Measurements from ENCODE around the gene ZFP92.
"Not testable (repeated sequence)": the region's sequence is repeated elsewhere in the genome, so short reads cannot be mapped to it uniquely, and the experiment has no call there.

The ZFP92 gene

DNA sequence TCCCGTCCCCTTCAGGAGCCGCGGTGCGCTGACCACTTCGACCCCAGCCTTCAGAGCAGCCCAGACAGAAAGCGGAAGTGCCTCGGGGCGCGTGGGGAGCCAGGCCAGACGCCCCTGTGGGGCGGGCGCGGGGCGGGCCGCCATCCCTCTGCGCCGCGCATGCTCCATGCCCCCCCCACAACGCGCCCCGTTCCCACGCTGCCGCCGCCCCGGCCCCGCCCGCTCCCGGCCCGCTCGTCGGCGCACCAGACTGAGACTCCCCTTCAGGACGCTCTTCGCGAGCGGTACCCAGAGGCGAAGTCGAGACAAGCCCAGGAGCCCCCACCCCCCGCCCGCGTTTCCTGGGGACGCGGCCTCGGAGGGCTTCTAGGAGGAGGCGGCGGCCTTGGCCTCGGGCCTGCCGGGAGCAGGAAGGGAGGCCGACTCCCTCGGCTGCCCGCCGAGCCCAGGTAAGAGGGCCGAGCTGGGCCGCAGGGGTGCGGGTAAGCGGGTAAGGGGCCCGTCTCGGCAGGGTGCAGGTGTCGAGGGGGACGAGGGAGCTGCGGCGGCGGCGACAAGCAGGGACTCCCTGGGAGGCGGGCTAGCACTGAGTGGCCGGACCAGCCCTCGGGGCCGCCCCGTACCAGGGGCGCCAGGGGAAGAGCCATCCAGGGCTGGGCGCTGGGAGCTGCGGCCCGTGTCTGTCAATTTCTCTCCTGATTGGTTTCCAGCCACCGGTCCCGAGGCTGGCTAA is at the start of gene ZFP92:
Gene ZFP92, plus strand, starts transcription at position 218 of the 733 bp plus-strand sequence. CDS start 6,851 bp downstream, outside the sequence.
- DNase-seq (ENCODE audit: low read depth, low spot score), result no peak

DNA sequence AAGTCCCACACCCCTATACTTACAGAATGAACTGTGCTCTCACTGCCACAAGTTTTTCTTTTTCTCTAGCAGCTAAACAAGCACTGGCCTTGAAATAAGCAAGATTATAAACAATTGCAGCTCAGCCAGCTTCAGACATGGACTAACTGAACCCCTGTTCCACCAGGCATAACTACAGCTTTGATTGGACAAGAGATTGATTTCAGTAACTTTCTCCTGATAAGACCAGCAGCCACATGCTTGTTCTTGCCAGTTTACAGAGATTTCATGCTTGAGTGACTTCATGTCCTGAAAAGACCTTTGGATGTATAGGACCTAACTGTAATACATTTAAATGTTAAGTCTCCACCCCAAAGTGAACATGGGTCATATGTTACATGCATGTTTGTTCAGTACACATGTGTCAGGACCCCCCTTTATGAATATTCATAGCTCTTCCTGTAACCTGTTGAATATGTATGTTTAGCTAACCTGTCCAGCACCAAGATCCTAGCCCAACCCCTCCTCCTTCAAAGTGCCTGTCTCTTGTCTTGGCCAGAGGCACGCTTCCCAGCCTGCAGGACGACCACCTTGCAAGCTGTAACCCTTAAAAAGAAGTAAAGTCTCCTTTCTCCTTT is 49.4 kb upstream of the ZFP92 start:
- no peak for DNase-seq (ENCODE audit: low read depth, low spot score)

- DNase-seq (ENCODE audit: low read depth, low spot score), result no peak
These were observed 45.6 kb upstream of the ZFP92 start for GRCh38 chrX:153365670-153366069.

- no peak for DNase-seq (ENCODE audit: low read depth, low spot score)
These were observed 45.2 kb upstream of the ZFP92 start for GRCh38 chrX:153366119-153366518.

DNA sequence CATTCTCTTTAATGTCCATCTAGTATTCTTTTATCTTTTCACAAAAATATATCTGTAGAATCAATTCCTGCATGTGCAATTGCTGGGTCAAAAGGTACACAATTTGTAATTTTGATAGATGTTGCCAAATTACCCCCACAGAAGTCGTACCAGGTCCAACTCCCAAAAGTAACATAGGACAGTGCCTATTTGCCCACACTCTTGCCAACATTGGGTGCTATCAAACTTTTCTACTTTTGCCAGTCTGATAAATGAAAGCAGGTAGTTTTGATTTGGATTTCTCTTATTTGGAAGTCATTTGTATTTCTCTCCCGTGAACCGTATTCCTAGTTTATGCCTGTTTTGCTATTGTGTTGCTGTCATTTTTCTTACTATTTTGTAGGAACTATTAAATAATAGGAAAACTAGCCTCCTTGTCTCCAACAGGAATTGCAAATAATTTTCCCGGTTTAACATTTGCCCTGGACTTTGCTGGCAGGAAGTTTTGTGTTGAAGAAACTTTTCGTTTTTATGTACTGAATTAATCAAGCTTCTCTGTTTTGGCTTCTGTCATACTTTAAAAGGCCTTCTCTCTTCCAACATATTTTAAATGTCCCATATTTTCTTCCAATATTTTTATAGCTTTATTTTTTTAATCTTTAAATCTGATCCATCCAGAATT is 44.3 kb upstream of the ZFP92 start:
- DNase-seq (ENCODE audit: low read depth, low spot score), result no peak

GRCh38 chrX:153370293-153371055 is 40.8 kb upstream of the ZFP92 start:
- no peak for DNase-seq (ENCODE audit: low read depth, low spot score)

GRCh38 chrX:153371256-153371655 is 40.0 kb upstream of the ZFP92 start:
- no peak for DNase-seq (ENCODE audit: low read depth, low spot score)

DNA sequence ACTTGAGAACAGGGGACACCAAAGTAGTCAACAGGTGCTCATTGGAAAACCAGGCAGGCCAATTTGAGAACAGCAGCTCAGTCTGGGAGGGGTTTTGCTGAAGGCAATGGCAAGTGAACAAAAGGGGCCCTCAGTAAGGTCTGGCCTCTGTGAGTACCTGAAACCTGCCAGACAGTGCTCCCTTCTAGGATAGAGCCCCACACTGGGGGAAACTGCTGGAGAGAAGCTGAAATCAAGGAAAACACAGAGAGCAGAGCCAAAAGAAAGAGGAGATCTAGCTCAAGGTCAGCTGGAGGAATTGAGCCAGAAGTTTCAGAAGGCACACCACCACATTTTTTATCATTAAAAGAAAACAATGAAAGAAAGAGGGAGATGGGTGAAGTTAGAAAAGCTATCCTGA is 38.3 kb upstream of the ZFP92 start:
- DNase-seq (ENCODE audit: low read depth, low spot score), result no peak

GRCh38 chrX:153374426-153374825 is 36.8 kb upstream of the ZFP92 start:
- DNase-seq (ENCODE audit: low read depth, low spot score), result no peak

- no peak for DNase-seq (ENCODE audit: low read depth, low spot score)
These were observed 35.7 kb upstream of the ZFP92 start for GRCh38 chrX:153375571-153375970.

DNA sequence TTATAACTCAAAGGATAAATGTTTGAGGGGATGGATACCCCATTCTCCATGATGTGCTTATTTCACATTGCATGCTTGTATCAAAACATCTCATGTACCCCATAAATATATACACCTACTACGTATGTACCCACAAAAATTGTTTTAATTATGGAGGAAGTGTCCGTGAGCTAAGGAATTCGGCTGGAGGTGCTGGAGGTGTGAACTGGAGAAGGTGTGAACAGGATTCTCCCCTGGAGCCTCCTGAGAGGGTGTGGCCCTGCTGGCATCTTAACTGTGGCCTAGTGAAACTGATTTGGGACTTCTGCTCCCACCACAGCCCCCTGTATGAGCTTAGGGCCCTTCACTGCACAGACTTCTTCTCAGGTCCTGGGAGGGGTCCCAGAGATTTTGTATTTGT is 33.5 kb upstream of the ZFP92 start:
- DNase-seq (ENCODE audit: low read depth, low spot score), result no peak

DNA sequence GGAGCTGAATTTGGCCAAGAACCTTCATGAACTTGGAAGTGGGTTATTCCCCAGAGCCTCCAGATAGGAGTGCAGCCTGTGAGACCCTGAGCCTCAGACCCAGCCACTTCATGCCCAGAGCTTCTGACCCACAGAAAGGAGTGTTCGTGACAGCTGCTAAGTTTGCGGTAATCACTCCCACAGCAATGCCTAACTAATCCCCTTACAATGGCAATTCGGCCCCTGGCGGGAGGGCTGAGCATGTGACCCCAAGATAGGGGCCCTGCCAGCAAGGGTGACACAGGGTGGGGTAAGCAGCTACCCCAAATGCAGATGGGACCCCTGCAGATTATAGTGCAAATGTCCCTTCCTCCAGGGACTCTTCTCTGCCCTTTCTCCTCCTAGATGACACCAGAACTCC is 32.7 kb upstream of the ZFP92 start:
- no peak for DNase-seq (ENCODE audit: low read depth, low spot score)

GRCh38 chrX:153379508-153379907 is 31.8 kb upstream of the ZFP92 start:
- DNase-seq (ENCODE audit: low read depth, low spot score), result no peak

- DNase-seq (ENCODE audit: low read depth, low spot score), result no peak
These were observed 31.2 kb upstream of the ZFP92 start for GRCh38 chrX:153379971-153380581.

DNA sequence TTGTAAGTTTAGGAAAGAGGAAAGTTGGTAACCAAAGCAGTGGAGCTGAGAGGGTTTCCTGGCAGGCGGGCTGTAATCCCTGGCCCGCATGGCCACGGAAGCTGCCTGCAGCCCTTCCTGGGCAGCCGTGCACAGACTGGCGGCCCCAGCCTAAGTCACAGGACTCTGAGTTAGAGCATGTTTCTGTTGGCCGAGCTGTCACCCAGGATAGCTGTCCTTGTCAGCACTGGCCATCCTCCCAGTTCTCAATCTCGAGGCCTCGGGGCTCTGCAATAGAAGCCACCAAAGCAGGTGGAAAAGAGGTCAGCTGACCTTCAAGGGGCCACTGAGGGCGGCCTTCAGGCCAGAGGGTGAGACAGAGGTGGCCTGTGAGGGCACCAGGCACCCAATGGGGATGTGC is 30.6 kb upstream of the ZFP92 start:
- DNase-seq (ENCODE audit: low read depth, low spot score), result no peak

GRCh38 chrX:153381684-153382532 is 29.4 kb upstream of the ZFP92 start:
- peak; percentile 28 for DNase-seq (ENCODE audit: low read depth, low spot score)

GRCh38 chrX:153382563-153383482 is 28.4 kb upstream of the ZFP92 start:
- no peak for DNase-seq (ENCODE audit: low read depth, low spot score)

GRCh38 chrX:153384390-153384789 is 26.9 kb upstream of the ZFP92 start:
- DNase-seq (ENCODE audit: low read depth, low spot score), result no peak

DNA sequence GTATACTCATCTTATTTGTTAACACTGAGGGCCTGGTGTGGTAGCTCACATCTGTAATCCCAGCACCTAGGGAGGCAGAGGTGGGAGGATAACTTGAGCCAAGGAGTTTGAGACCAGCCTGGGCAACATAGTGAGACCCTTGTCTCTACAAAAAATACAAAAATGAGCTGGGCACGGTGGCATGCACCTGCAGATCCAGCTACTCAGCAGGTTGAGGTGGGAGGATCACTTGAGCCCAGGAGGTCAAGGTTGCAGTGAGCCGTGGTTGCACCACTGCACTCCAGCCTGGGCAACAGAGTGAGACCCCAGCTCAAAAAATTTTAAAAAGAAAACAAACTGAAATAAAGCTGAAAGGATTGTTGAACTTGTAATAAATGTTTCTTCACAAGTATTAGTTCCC is 26.3 kb upstream of the ZFP92 start:
- not testable (repeated sequence) for DNase-seq (ENCODE audit: low read depth, low spot score)

- no peak for DNase-seq (ENCODE audit: low read depth, low spot score)
These were observed 25.2 kb upstream of the ZFP92 start for GRCh38 chrX:153386097-153386496.

All from smooth muscle cell of the brain vasculature (primary cell).